IMR-90 (cell line): ENCODE data around the gene LRIG1. TPM values are rescaled to one million over a fixed set of nuclear protein-coding genes. Genes with fewer than 3 reads are reported as not detected.

ENCODE experiments used
- ATAC-seq: fragments of 200-7000 bp; cut with Tn5 transposase; 2 replicates; pipeline ENCODE4 v1.9.1; 2020; ENCODE audit warnings: low read depth, mild to moderate bottlenecking, moderate library complexity
- BruUV-seq: library from RNA; stranded (reverse); fragments of 400-500 nt; replicated peaks from 2 replicates; lab custom pipeline; 2021; lab: Mats Ljungman, UMichigan
- CTCF ChIA-PET: fragments of 300-600 bp; formaldehyde crosslinking; extraction: SDS; loops from one replicate; lab custom pipeline; 2021; ENCODE audit warnings: antibody characterized with exemption; lab: Yijun Ruan, JAX
- POLR2A ChIA-PET: fragments of 300-600 bp; sonication (Branson Sonifier 250); formaldehyde crosslinking; loops from one replicate; lab custom pipeline; 2022; ENCODE audit warnings: antibody characterized with exemption; ENCODE audit not compliant: unreplicated experiment; lab: Charles Lee
- DNase-seq: peaks from one replicate; pipeline ENCODE4 v3.0.0; 2013
- H2AFZ ChIP-seq: replicated peaks from 2 replicates; pipeline ENCODE3; 2013; ENCODE audit warnings: low read length, mild to moderate bottlenecking; ENCODE audit not compliant: poor library complexity
- H2AK5ac ChIP-seq: 2 replicates; pipeline ENCODE4 v1.6.1; 2013; ENCODE audit warnings: low read depth, low read length, inconsistent platforms
- H2AK9ac ChIP-seq: replicated peaks from 2 replicates; pipeline ENCODE3; 2013; ENCODE audit warnings: mild to moderate bottlenecking, low read depth, low read length, moderate library complexity; ENCODE audit not compliant: poor library complexity
- H2BK120ac ChIP-seq: 2 replicates; pipeline ENCODE4 v1.6.1; 2013; ENCODE audit warnings: low read depth, low read length, inconsistent platforms
- H2BK15ac ChIP-seq: 3 replicates; pipeline ENCODE4 v1.6.1; 2013; ENCODE audit warnings: low read depth, low read length, inconsistent platforms
- H2BK20ac ChIP-seq: 2 replicates; pipeline ENCODE4 v1.6.1; 2013; ENCODE audit warnings: low read depth, mild to moderate bottlenecking, inconsistent platforms, low read length, moderate library complexity
- H2BK5ac ChIP-seq: 2 replicates; pipeline ENCODE4 v1.6.1; 2013; ENCODE audit warnings: mild to moderate bottlenecking, low read depth, low read length, inconsistent platforms; ENCODE audit not compliant: poor library complexity, severe bottlenecking
- H3K14ac ChIP-seq: replicated peaks from 2 replicates; pipeline ENCODE4 v1.6.1; 2013; ENCODE audit warnings: low read depth, low read length, inconsistent platforms
- H3K18ac ChIP-seq: 2 replicates; pipeline ENCODE4 v1.6.1; 2013; ENCODE audit warnings: low read depth, low read length, control low read depth
- H3K23ac ChIP-seq: 2 replicates; pipeline ENCODE4 v1.6.1; 2013; ENCODE audit warnings: low read depth, low read length, inconsistent platforms
- H3K27ac ChIP-seq: 2 replicates; pipeline ENCODE4 v1.5.1; 2013; ENCODE audit warnings: mild to moderate bottlenecking, control low read depth, low read length; ENCODE audit not compliant: insufficient read depth
- H3K27me3 ChIP-seq: 2 replicates; pipeline ENCODE4 v1.6.1; 2013; ENCODE audit warnings: low read length; ENCODE audit not compliant: control insufficient read depth, insufficient read depth
- H3K36me3 ChIP-seq: 2 replicates; pipeline ENCODE4 v1.6.1; 2013; ENCODE audit warnings: low read length, mixed read lengths; ENCODE audit not compliant: control insufficient read depth, insufficient read depth
- H3K4ac ChIP-seq: 2 replicates; pipeline ENCODE4 v1.6.1; 2013; ENCODE audit warnings: low read depth, low read length, inconsistent platforms
- H3K4me1 ChIP-seq: 2 replicates; pipeline ENCODE4 v1.6.1; 2013; ENCODE audit warnings: low read length, mixed read lengths; ENCODE audit not compliant: control insufficient read depth, insufficient read depth
- H3K4me2 ChIP-seq: 2 replicates; pipeline ENCODE4 v1.6.1; 2013; ENCODE audit warnings: low read depth, mild to moderate bottlenecking, control low read depth, low read length, moderate library complexity
- H3K4me3 ChIP-seq: 2 replicates; pipeline ENCODE4 v1.5.1; 2013; ENCODE audit warnings: low read depth, mild to moderate bottlenecking, control low read depth, low read length, moderate library complexity; ENCODE audit not compliant: insufficient read depth
- H3K56ac ChIP-seq: 2 replicates; pipeline ENCODE4 v1.6.1; 2013; ENCODE audit warnings: low read length, inconsistent platforms; ENCODE audit not compliant: insufficient read depth; ENCODE audit errors: extremely low read depth
- H3K79me1 ChIP-seq, 2 experiments: 2 replicates each; pipeline ENCODE4 v1.6.1; 2013; ENCODE audit warnings: low read length in 2 of 2, inconsistent platforms in 1 of 2, low read depth in 1 of 2
- H3K9ac ChIP-seq: 2 replicates; pipeline ENCODE4 v1.6.1; 2013; ENCODE audit warnings: low read depth, low read length, control low read depth
- H3K9me1 ChIP-seq: 2 replicates; pipeline ENCODE4 v1.6.1; 2013; ENCODE audit warnings: low read length, inconsistent platforms; ENCODE audit not compliant: insufficient read depth
- H3K9me3 ChIP-seq: 2 replicates; pipeline ENCODE4 v1.6.1; 2013; ENCODE audit warnings: low read length; ENCODE audit not compliant: control insufficient read depth, insufficient read depth
- H4K20me1 ChIP-seq: 2 replicates; pipeline ENCODE4 v1.6.1; 2013; ENCODE audit warnings: low read length, inconsistent platforms; ENCODE audit not compliant: insufficient read depth
- H4K5ac ChIP-seq: 2 replicates; pipeline ENCODE4 v1.6.1; 2013; ENCODE audit warnings: mild to moderate bottlenecking, low read depth, low read length, control low read depth
- H4K8ac ChIP-seq, 2 experiments: 2 replicates each; pipeline ENCODE4 v1.6.1; 2013; ENCODE audit warnings: low read depth in 2 of 2, low read length in 2 of 2, control low read depth in 1 of 2, inconsistent platforms in 1 of 2
- H4K91ac ChIP-seq: 2 replicates; pipeline ENCODE4 v1.6.1; 2013; ENCODE audit warnings: low read depth, low read length, inconsistent platforms; ENCODE audit not compliant: insufficient read depth
- BHLHE40 ChIP-seq: fragments of 150-350 bp; IDR thresholded peaks from 2 replicates; pipeline ENCODE4 v1.6.1; 2016; ENCODE audit warnings: mild to moderate bottlenecking, low read depth, low read length
- CEBPB ChIP-seq: IDR thresholded peaks from 2 replicates; pipeline ENCODE4 v1.6.1; 2012; ENCODE audit warnings: low read depth, low read length, improper control_type of control experiment
- CHD1 ChIP-seq: IDR thresholded peaks from 2 replicates; pipeline ENCODE4 v1.6.1; 2012; ENCODE audit warnings: low read depth, low read length, improper control_type of control experiment
- FOS ChIP-seq: fragments of 150-350 bp; IDR thresholded peaks from 2 replicates; pipeline ENCODE4 v1.6.1; 2016; ENCODE audit warnings: low read depth, low read length
- MAFK ChIP-seq: IDR thresholded peaks from 2 replicates; pipeline ENCODE4 v1.6.1; 2012; ENCODE audit warnings: low read depth, low read length, improper control_type of control experiment
- MAZ ChIP-seq: IDR thresholded peaks from 2 replicates; pipeline ENCODE4 v1.6.1; 2012; ENCODE audit warnings: low read depth, mild to moderate bottlenecking, low read length, improper control_type of control experiment, moderate library complexity, borderline replicate concordance
- MXI1 ChIP-seq: IDR thresholded peaks from 2 replicates; pipeline ENCODE4 v1.6.1; 2012; ENCODE audit warnings: low read depth, mild to moderate bottlenecking, low read length, moderate library complexity, borderline replicate concordance
- NFE2L2 ChIP-seq: fragments of 150-350 bp; IDR thresholded peaks from 2 replicates; pipeline ENCODE4 v1.6.1; 2016; ENCODE audit warnings: low read depth, mild to moderate bottlenecking, low read length
- POLR2A ChIP-seq: IDR thresholded peaks from 2 replicates; pipeline ENCODE4 v1.6.1; 2012; ENCODE audit warnings: mild to moderate bottlenecking, low read depth, low read length
- RAD21 ChIP-seq: IDR thresholded peaks from 2 replicates; pipeline ENCODE4 v1.6.1; 2012; ENCODE audit warnings: low read length, improper control_type of control experiment
- RCOR1 ChIP-seq: IDR thresholded peaks from 2 replicates; pipeline ENCODE4 v1.6.1; 2012; ENCODE audit warnings: mild to moderate bottlenecking, low read length, improper control_type of control experiment; ENCODE audit not compliant: insufficient replicate concordance
- RFX5 ChIP-seq: IDR thresholded peaks from 2 replicates; pipeline ENCODE4 v1.8.0; 2012; ENCODE audit warnings: low read depth, mild to moderate bottlenecking, low read length, moderate library complexity
- SMC3 ChIP-seq: fragments of 150-350 bp; IDR thresholded peaks from 2 replicates; pipeline ENCODE4 v1.6.1; 2016; ENCODE audit warnings: low read depth, mild to moderate bottlenecking, antibody characterized with exemption, low read length, moderate library complexity
- WGBS, 2 experiments: methylation state at CpG; one replicate each; pipeline versions ENCODE4 v1.1.5 to v1.1.7; 2013; ENCODE audit warnings: missing lambda C conversion rate in 2 of 2; ENCODE audit not compliant: insufficient read length in 1 of 2; ENCODE audit errors: extremely low coverage in 2 of 2; 5-methylcytosine and 5-hydroxymethylcytosine counted together
- dilution Hi-C: fragments of 300-500 bp; cut with HindIII; formaldehyde crosslinking; loops from one replicate; pipeline ENCODE4 v1.14.3; 2018; ENCODE audit warnings: low sequenced_read_pairs; ENCODE audit not compliant: unreplicated experiment
- in situ Hi-C: fragments of 300-500 bp; cut with MboI; formaldehyde crosslinking; loops from 3 replicates; pipeline ENCODE4 v1.14.3; 2019; ENCODE audit warnings: low sequenced_read_pairs, inconsistent platforms, mixed read lengths
- intact Hi-C: fragments of 100-400 bp; cut with micrococcal nuclease; formaldehyde crosslinking; loops from 2 replicates; pipeline ENCODE4 v1.10.0; 2022
- polyA plus RNA-seq, 3 experiments: library from polyadenylated mRNA; depleted of rRNA; stranded (reverse); fragments of >200 nt; gene quantifications; 2 replicates each; pipeline ENCODE4 v1.2.3, GENCODE V29; 2012; ENCODE audit warnings: low replicate concordance in 1 of 3
- total RNA-seq: library from RNA; depleted of rRNA; stranded (reverse); fragments of >200 nt; gene quantifications from 2 replicates; pipeline ENCODE4 v1.2.3, GENCODE V29; 2012
- TF ChIP-seq, protein P1 (sequence below): conservative IDR thresholded peaks from 2 replicates; pipeline ENCODE4 v1.5.1; 2012; ENCODE audit warnings: mild to moderate bottlenecking, low read depth, low read length, improper control_type of control experiment
- TF ChIP-seq, protein P2 (sequence below): fragments of 150-350 bp; IDR thresholded peaks from 2 replicates; pipeline ENCODE4 v1.6.1; 2017; ENCODE audit warnings: mild to moderate bottlenecking, antibody characterized with exemption, low read length, low read depth
- TF ChIP-seq, protein P3 (sequence below): fragments of 150-350 bp; IDR thresholded peaks from 2 replicates; pipeline ENCODE4 v1.6.1; 2016; ENCODE audit warnings: low read depth, mild to moderate bottlenecking, low read length, moderate library complexity, borderline replicate concordance

The LRIG1 gene
- total and polyA plus RNA-seq, 2 of the 4 experiments (the other 2 are of a cell fraction) = 62.8 to 87.8 TPM

DNA sequence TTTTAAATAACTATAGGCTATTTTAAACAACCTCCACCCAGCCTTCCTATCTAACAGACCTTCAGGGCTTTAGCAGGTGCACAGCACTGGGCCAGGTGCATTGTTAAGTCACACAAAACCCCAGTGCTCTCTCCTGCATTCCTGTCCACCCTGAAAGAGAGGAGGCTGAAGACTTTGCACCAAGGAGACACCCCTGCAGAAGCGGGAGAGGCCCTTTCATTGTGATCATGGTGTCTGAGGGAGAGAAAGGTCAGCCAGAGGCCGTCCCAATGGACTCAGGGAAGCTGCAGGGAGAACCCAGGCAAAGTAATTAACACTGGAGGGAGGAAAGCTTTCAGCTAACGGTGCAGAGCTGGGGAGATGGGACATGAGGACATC, 5.2 kb downstream of the LRIG1 start:
- no peak overlapping the region for H4K5ac ChIP-seq
- H3K79me1 ChIP-seq = peaks cover 29 to 72% of the 10 kb centered on the region in 2 experiments
- no TSS peak for BruUV-seq
- H4K91ac ChIP-seq = no peak overlapping the region
- H2BK5ac ChIP-seq = no peak overlapping the region
- no peak overlapping the region for H3K4me3 ChIP-seq
- H3K9ac ChIP-seq = no peak overlapping the region
- H3K23ac ChIP-seq = no peak overlapping the region
- 0 out of 2 replicates have a peak, but pooled peaks cover 3% of the 10 kb centered on the region for H3K9me1 ChIP-seq
- no peak overlapping the region for H3K14ac ChIP-seq
- intact Hi-C loops = loop anchor here (5.0 kb wide), 2 partner anchors 53 to 238 kb away; no protein-coding TSS in a partner anchor
- no peaks in the 10 kb centered on the region for H3K36me3 ChIP-seq
- ChIA-PET CTCF (no interaction called here), POLR2A (no interaction called here)
- no peak overlapping the region for H2BK15ac ChIP-seq
- no peak overlapping the region for H2BK120ac ChIP-seq
- no peaks in the 10 kb centered on the region for H3K27me3 ChIP-seq
- H3K4ac ChIP-seq = no peak overlapping the region
- H3K18ac ChIP-seq = no peak overlapping the region
- no peak overlapping the region for H2AK9ac ChIP-seq
- no peak overlapping the region for H2AFZ ChIP-seq
- no peak overlapping the region for H4K8ac ChIP-seq
- H2BK20ac ChIP-seq = no peak overlapping the region
- TF ChIP-seq NFE2L2 (no peak), CHD1 (no peak), MXI1 (no peak), RAD21 (no peak), BHLHE40 (no peak), MAZ (no peak), POLR2A (no peak), CEBPB (no peak), SMC3 (no peak), MAFK (no peak), FOS (no peak), RCOR1 (no peak), RFX5 (no peak)
- TF ChIP-seq, protein P1, sequence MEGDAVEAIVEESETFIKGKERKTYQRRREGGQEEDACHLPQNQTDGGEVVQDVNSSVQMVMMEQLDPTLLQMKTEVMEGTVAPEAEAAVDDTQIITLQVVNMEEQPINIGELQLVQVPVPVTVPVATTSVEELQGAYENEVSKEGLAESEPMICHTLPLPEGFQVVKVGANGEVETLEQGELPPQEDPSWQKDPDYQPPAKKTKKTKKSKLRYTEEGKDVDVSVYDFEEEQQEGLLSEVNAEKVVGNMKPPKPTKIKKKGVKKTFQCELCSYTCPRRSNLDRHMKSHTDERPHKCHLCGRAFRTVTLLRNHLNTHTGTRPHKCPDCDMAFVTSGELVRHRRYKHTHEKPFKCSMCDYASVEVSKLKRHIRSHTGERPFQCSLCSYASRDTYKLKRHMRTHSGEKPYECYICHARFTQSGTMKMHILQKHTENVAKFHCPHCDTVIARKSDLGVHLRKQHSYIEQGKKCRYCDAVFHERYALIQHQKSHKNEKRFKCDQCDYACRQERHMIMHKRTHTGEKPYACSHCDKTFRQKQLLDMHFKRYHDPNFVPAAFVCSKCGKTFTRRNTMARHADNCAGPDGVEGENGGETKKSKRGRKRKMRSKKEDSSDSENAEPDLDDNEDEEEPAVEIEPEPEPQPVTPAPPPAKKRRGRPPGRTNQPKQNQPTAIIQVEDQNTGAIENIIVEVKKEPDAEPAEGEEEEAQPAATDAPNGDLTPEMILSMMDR = no peak
- TF ChIP-seq, protein P2, sequence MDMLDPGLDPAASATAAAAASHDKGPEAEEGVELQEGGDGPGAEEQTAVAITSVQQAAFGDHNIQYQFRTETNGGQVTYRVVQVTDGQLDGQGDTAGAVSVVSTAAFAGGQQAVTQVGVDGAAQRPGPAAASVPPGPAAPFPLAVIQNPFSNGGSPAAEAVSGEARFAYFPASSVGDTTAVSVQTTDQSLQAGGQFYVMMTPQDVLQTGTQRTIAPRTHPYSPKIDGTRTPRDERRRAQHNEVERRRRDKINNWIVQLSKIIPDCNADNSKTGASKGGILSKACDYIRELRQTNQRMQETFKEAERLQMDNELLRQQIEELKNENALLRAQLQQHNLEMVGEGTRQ = no peak
- TF ChIP-seq, protein P3, sequence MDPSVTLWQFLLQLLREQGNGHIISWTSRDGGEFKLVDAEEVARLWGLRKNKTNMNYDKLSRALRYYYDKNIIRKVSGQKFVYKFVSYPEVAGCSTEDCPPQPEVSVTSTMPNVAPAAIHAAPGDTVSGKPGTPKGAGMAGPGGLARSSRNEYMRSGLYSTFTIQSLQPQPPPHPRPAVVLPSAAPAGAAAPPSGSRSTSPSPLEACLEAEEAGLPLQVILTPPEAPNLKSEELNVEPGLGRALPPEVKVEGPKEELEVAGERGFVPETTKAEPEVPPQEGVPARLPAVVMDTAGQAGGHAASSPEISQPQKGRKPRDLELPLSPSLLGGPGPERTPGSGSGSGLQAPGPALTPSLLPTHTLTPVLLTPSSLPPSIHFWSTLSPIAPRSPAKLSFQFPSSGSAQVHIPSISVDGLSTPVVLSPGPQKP = no peak
- in situ Hi-C loops = loop anchor here (5.0 to 10.0 kb wide), 2 partner anchors 73 to 221 kb away; no protein-coding TSS in a partner anchor
- no peak overlapping the region for H3K56ac ChIP-seq
- H3K9me3 ChIP-seq = no peaks in the 10 kb centered on the region
- no peak overlapping the region for H3K27ac ChIP-seq
- no CpG with 5 or more reads among the region's 3 CpGs for WGBS, 2 experiments
- ATAC-seq (no peak), DNase-seq (no peak)
- no peak overlapping the region; the same call in 1 of the 2 replicates for H2AK5ac ChIP-seq
- dilution Hi-C loops = no loop called here
- peaks cover 13% of the 10 kb centered on the region for H3K4me1 ChIP-seq
- H4K20me1 ChIP-seq = peaks cover 31% of the 10 kb centered on the region; the same call in 1 of the 2 replicates
- H3K4me2 ChIP-seq = no peak overlapping the region
